ENCODE data around the gene PTPN21.
A peak's percentile ranks its signal among the peaks of the same experiment; 100 is the strongest.

PTPN21 gene

GRCh38 chr14:88554457-88555286 is at the start of gene PTPN21:
PTPN21 (minus strand) TSS chr14:88555007; CDS start chr14:88550417, 4,590 bp downstream.
- no peak for DNase-seq

DNA sequence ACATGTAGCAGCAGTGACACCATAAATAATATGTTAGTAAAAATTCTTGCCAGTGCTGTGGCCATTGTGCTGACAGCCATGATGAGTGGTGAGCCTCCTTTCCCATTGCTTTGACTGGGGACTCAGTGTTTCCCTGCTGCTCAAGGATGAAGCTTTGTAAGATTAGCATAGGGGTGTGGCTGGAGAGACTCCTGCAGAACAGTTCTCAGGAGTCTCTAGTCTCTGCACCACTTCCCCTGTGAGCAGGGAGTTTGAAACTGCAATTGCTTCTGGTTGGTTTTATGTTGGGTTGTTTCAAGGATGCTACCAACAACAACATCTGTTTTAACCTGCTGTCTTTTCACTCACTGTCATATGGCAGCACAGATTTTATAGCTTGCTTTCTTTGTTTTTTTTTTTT is 49.4 kb upstream of the PTPN21 start:
- DNase-seq: no peak

DNA sequence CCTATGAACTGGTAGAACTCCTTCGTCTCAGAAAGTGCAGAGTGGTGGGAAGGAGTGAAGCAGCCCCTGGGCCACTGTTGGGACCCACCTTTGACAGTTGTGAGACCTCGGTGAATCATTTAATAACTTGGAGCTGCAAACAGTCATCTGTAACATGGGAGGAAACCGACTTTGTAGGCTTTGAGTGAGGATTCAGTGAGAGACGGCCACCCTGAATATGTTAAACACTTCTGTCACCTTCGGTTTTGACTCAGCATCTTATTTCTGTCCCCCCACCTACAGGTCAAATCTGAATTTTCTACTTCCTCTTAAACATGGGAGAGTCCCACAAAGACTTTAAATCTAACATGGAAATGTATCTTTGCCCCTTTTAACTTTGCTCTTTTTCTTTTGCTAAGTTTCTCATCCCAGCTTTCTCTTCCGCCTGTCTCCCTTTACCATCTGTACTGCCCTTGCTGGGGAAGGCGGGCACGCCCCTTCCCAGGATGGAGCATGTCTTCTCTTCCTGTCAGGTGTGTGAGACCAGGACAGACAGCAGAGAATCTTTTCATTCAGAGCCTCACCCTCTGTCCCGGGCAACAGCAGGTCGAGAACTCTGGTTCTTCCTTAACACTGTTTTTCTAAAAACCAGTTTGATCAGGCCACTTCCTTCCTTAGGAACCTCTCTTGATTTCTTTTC is 45.1 kb upstream of the PTPN21 start:
- DNase-seq: no peak

GRCh38 chr14:88599326-88599725 is 44.5 kb upstream of the PTPN21 start:
- no peak for DNase-seq

DNA sequence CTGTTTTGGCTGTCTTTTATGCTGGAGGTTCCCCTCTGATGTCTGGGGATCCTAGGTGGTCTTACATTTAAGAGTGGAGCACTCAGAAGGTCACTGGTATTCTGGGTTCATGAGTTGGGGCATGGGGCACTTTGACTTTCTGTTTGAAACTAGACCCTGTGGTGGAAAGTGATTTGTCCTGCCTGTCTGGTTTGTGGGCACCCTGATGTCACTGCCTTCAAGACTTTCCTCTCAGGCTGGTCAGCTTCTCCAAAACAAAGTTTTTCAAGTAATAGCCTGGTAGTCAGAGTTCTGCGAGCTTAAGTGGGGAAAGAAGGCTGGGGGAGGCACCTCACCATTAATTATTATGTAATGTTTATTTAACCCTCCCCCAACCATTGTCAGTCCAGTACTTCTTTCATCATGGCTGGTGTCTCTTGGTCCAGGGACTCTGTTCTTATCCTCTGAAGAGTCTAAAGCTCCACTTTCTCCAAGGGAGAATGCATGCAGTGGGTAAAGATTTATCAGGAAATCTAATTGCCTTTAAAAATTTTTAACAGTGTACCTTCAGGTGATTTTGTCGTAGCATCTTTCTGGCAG is 43.4 kb upstream of the PTPN21 start:
- DNase-seq: no peak

- DNase-seq: no peak
Observed at GRCh38 chr14:88597601-88598000, 42.8 kb upstream of the PTPN21 start.

- no peak for DNase-seq
Observed at GRCh38 chr14:88597038-88597437, 42.2 kb upstream of the PTPN21 start.

- DNase-seq: no peak
Observed at GRCh38 chr14:88592031-88592430, 37.2 kb upstream of the PTPN21 start.

DNA sequence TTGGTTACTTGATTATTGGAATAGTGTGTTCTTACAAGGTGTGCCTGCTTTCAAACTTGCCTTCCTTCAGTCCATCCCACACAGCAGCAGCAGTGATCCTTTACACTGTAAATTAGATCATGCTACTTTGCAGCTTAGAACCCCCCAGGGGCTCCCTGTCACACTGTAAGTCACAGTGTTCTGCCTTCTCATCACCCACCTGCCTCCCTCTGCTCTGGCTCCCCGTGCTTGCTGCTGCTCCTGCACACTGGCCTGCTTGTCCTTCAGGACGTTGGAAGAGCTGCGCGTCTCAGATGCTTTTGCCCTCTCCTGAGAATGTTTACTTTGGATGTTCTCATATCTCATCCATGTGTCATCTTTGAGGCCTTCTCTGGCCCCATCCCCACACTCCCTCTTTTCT is 35.4 kb upstream of the PTPN21 start:
- DNase-seq: no peak

- DNase-seq: no peak
Observed at GRCh38 chr14:88588081-88588480, 33.3 kb upstream of the PTPN21 start.

DNA sequence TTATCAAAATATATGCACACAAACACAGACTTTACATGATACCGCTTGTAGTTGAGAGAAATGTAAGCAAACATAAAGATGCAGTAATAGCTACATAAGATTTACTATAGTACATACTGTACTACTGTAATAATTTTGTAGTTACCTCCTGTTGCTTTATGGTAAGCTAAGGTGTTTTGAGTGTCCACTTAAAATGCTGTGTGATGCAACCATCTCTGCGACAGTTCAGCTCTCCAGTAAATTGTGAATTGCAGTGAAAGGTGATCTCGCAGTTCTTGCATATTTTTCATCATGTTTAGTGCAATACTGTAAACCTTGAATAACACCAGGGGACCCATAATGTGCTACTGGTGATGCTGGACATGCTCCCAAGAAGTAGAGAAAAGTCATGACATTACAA is 29.6 kb upstream of the PTPN21 start:
- DNase-seq: no peak

DNA sequence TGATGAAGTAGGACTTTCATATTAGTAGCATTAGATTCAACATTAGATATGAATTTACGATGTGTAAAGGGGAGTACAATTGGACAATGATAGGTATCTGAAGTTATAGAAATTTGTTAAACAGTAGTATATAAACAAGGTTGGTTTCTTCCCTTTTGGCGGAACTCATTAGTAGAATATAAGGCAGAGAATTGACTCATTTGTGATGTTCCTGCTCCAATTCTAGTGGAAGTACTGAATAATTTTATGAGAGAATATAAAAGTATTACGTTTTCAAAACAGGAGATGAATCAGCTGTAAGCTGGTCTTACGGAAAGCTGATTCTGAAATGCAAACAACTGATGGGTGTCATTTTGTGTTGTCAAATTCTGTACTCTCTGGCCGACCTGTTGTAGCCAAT is 21.4 kb upstream of the PTPN21 start:
- DNase-seq: no peak

DNA sequence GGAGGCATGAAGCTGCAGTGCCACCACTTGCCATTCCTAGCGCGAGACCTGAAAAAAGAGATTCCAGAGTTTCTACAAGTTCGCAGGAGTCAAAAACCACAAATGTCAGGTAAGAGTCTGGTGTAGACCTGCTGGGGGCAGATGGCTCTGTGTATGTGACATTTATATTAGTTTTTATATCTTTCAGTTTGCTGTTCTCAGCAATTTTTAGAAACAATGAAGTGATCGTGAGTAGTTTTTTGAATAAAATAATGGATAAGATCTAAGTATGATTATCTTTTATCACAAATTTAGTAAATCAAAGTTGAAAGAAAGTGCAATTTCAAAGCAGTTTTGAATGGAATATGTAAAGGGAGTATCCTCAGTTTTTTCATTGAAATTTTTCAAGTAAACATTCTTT is 17.3 kb upstream of the PTPN21 start:
- DNase-seq: no peak

- no peak for DNase-seq
Observed at GRCh38 chr14:88568196-88568595, 13.4 kb upstream of the PTPN21 start.

DNA sequence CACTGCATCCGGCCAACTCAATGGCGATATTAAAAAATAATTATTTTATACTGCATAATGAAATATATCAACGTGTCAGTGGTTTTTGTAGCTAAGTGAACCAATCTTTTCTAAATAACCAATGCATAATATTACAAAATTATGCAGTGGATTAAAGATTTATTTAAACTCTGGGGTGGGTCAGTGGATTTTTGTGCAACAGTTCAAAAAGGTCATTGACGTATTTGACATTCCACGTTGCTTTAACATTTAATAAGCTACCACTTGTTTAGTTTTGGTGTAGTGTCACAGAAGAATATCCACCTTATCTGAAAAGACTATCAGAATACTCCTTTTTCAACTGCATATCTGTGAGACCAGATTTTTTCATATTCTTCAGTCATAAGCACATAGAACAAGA is 10.6 kb upstream of the PTPN21 start:
- DNase-seq: no peak

DNA sequence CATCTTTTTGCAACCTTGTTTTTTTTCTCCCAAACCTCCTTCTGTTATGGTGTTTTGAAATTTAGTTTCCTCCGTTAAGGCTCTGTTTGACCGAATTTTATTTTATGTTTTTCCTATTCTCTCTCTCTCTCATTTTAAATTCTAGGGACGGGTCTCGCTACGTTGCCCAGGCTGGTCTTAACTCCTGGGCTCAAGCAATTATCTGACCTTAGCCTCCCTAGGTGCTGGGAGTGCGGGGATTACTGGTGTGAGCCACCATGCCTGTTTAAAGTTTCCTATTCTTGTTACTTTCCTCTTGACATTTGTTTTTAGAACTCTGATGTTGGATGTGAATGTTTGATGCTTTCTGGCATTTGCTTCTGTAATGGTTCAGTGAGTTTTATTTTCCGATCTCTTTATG is 9.0 kb upstream of the PTPN21 start:
- no peak for DNase-seq

DNA sequence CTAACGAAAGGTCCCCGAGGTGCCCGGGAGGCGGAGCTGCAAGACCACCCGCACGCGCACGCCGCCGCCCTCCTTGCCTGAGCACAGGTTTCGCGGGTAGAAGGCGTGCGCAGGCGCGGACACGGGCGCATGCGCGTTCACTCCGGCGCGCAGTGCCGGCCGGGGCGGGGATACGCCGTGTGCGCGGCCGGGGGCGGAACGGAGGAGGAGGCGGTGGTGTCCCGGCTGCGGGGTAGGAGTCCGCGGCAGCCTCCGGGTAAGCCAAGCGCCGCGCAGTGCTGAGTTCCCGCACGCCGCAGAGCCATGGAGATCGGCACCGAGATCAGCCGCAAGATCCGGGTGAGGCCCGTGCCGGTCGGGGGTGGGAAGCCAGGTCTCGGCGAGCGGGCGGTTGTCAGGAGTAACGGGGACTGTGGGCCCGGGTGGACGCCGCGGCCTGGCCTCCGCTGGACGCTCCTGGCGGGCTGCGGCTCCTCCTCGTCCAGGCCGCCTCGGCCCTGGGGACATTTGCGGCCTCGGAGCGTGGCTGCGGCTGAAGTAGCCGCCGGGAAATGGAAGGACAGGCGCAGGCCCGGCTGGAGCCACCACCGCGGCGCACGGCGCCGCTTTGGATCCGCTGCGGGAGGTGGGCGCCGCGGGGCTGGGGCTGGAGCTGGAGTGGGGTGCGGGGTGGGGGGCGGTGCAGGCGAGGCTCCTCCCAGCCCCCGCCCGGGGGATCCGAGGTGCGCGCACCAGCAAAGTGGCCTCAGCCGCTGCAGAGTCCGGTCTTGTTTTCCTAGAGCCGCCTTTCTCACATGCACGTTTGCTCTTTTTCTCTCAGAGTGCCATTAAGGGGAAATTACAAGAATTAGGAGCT is 8.3 kb upstream of the PTPN21 start, which contains the start of gene ZC3H14:
Gene ZC3H14, plus strand, starts transcription at position 207 of the 856 bp plus-strand sequence. Its CDS starts 97 bp downstream, at position 304.
- peak; percentile 85 for DNase-seq

- no peak for DNase-seq
Observed at GRCh38 chr14:88562532-88562830, 7.7 kb upstream of the PTPN21 start.

DNA sequence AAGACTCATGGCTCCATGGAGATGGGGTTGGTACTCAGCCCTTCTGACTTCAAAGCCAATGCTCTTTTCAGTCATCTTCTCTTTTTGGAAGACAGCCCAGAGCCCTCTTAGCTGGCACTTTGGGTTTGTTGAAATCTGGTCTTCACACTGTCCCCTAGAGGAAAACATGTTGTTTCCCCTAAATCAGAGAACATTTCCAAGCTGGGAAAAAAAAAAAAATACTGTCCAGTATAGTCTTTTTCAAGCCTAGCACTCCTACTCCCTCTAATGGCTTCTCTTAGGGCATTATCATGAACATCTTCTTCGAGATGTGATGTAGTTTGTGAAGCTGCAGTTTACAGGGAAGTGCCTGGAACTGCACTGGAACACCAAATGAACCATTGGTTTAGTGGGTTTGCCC is 5.0 kb upstream of the PTPN21 start:
- no peak for DNase-seq

GRCh38 chr14:88556581-88556980 is 1.8 kb upstream of the PTPN21 start:
- no peak for DNase-seq

- no peak for DNase-seq
Observed at GRCh38 chr14:88553886-88554456, 836 bp downstream of the PTPN21 start.

DNA sequence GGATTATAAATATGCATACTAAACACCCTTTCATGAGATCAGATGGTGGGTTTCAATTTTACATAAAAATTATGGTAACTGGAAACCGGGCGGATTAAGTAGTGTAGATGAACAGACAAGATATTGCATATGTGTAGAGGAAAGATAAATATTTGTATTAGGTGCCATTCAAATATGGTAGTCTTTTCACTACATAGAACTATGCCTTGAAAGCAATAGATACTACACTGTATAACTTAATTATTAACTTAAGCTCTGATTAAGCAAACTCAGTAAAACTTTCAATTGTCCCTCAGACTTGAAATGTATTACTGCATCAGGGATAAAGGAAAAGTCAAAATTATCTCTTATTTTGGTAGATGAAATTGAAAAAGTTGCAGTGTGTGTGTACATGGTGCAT is 1.9 kb downstream of the PTPN21 start:
- DNase-seq: no peak

GRCh38 chr14:88551980-88552431 is 2.8 kb downstream of the PTPN21 start:
- DNase-seq: no peak

Measured in NCI-H1436 (cell line).